Esophagus muscularis mucosa (tissue), 3 donors: ENCODE measurements around the gene TGFBRAP1.

Source experiments
- CTCF ChIP-seq, 3 experiments: fragments of 200-600 bp in 2 of 3; fragments of 450-650 bp in 1 of 3; sonication (generic) in 2 of 3; IDR thresholded peaks; one replicate each; pipeline ENCODE4 v1.5.1; 2017 to 2019; ENCODE audit warnings: antibody characterized with exemption in 3 of 3, mild to moderate bottlenecking in 2 of 3, moderate library complexity in 1 of 3
- POLR2AphosphoS5 ChIP-seq, 2 donors: sonication (generic); formaldehyde crosslinking; IDR thresholded peaks; one replicate each; pipeline ENCODE4 v1.6.1; 2017; ENCODE audit warnings: antibody characterized with exemption in 2 of 2

DNA sequence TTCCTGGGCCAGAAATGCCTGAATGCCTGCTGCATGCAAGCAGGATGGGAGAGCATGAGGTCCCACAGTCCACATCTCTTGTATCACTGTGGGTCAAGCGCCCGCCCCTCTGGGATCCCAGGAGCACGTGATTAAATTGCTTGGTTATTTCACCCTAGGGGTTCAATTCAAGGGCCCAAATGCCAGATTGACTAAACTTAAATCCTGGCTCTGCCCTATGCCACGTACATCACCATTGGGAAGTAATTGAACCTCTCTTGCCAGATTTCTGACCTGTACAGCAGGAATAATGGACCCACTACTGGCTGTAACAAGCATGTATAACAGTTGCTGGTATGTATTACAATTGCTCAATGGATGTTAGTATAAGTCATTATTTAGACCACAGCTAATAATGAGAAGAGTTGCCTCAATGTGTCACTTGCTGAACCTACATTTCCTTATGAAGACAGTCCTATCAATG is 49.4 kb upstream of the TGFBRAP1 start:
- TF ChIP-seq CTCF (IDR thresholded peaks at IDR 0.05) = no peak
- TF ChIP-seq POLR2AphosphoS5 (IDR thresholded peaks at IDR 0.05) = no peak
